Fibroblast of skin of left quadriceps (primary cell): ENCODE results near the gene METAP1.
"Not testable (repeated sequence)": the region's sequence is repeated elsewhere in the genome, so short reads cannot be mapped to it uniquely, and the experiment has no call there.

Source experiments
- DNase-seq, 2 experiments: peaks; one replicate each; pipeline ENCODE4 v3.0.0-alpha.2; 2013; ENCODE audit warnings: low read depth in 2 of 2

Gene METAP1

DNA sequence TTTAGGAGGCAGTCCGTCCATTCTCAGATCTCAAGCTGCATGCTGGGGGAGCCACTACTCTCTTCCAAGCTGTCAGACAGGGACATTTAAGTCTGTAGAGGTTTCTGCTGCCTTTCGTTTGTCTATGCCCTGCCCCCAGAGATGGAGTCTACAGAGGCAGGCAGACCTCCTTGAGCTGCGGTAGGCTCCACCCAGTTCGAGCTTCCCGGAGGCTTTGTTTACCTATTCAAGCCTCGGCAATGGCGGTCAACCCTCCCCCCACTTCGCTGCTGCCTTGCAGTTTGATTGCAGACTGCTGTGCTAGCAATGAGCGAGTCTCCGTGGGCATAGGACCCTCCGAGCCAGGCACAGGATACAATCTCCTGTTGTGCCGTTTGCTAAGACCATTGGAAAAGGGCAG is 103.8 kb downstream of the METAP1 start:
- no peak for DNase-seq

DNA sequence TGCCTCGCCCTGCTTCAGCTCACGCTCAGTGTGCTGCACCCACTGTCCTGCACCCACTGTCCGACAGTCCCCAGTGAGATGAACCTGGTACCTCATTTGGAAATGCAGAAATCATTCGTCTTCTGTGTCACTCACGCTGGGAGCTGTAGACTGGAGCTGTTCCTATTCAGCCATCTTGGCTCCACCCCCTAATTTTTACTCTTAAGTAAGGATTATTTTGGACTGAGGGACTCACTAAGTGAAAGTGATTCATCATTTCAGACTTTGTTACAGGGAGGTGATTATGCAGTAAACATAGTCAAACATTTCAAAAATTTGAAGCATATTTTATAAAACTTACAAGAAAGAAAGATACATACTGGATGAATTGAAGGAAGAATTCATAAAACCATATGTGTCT is 104.3 kb downstream of the METAP1 start:
- DNase-seq: not testable (repeated sequence)

GRCh38 chr4:99100876-99101275 is 105.4 kb downstream of the METAP1 start:
- no peak for DNase-seq

- DNase-seq: no peak
These were observed 107.1 kb downstream of the METAP1 start for GRCh38 chr4:99102634-99103033.

GRCh38 chr4:99103166-99103565 is 107.6 kb downstream of the METAP1 start:
- no peak for DNase-seq

- no peak for DNase-seq
These were observed 108.6 kb downstream of the METAP1 start for GRCh38 chr4:99104153-99104552.

DNA sequence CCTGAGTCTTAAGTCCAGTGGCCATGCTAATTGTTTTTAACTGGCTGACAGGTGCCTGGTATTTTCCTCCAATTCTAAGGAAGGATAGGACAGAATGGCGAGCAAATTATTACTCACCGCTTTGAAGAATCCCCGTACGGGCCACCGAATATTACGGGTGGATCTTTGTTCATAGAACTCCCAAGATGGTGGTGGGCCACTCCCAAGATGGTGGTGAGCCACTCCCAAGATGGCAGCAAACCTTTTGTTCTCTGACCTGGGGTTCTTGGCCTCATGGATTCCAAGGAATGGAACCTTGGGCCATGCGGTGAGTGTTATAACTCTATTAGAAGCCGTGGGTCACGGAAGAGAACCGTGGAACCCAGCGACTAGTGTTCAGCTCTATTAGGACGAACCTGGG is 113.8 kb downstream of the METAP1 start:
- not testable (repeated sequence) for DNase-seq
